H1 (cell line): ENCODE measurements around the gene SLC43A2.

Experiments used
- EP300 ChIP-seq, 2 experiments: IDR thresholded peaks; 1 replicate in 1 of 2; 2 replicates in 1 of 2; pipeline ENCODE4 v1.6.1; 2011 to 2012; ENCODE audit warnings: low read depth in 2 of 2, low read length in 2 of 2, mild to moderate bottlenecking in 2 of 2, borderline replicate concordance in 1 of 2, inconsistent platforms in 1 of 2, moderate library complexity in 1 of 2
- POLR2AphosphoS5 ChIP-seq: IDR thresholded peaks from 2 replicates; pipeline ENCODE4 v1.6.1; 2011; ENCODE audit warnings: low read depth, low read length

GRCh38 chr17:1590029-1590746 is 38.4 kb downstream of the SLC43A2 start:
- no peak for TF ChIP-seq EP300 (IDR thresholded peaks at IDR 0.05; ENCODE audit: borderline replicate concordance in 1 of 2, low read depth in 2 of 2, low read length in 2 of 2)
- no peak for TF ChIP-seq POLR2AphosphoS5
